NCI-H2227 (cell line): ENCODE data around the gene NOSIP.
"Not testable (repeated sequence)": the region's sequence is repeated elsewhere in the genome, so short reads cannot be mapped to it uniquely, and the experiment has no call there.

Experiments used
- DNase-seq: peaks from one replicate; lab custom pipeline; 2025; ENCODE audit not compliant: unreplicated experiment; lab: John Stamatoyannopoulos, UW

Gene NOSIP, protein sequence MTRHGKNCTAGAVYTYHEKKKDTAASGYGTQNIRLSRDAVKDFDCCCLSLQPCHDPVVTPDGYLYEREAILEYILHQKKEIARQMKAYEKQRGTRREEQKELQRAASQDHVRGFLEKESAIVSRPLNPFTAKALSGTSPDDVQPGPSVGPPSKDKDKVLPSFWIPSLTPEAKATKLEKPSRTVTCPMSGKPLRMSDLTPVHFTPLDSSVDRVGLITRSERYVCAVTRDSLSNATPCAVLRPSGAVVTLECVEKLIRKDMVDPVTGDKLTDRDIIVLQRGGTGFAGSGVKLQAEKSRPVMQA

DNA sequence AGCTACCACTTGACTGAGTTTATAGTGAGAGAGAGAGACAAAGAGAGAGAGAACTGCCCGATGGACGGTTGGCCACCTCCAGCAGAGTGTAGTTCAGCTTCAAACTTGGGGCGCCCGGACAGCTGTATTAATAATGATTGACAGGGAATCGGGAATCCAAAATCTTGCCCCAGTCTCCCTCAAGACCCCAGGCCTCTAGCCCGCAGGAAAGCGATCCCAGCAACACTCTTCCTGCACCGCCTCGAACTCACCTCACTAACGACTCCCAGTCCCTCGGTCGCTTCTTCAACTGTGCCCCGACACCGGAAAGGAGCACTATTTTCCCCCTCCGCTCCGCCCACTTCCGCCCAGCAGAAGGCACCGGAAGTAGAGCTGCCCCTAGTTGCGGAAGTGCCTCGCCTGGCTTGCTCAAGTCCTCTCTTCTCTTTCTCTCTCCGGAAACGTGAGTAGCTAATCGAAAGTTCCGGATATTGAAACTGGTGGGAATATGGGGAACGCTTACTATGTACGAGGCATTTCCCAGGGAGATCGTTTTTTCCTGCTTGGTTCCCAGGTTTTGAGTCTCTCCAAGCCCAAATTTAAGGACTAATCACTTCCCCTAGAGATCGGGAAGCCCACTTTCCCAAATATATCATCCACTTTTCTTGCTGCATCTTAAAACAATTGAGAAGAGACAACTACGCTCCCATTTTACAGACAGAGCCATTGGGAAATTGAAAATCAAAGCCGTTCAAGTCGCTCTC, at the start of gene NOSIP:
Gene NOSIP, minus strand, starts transcription at position 293 of the 743 bp plus-strand sequence. CDS start 19,865 bp downstream, outside the sequence.
- DNase-seq = peak; percentile 95

DNA sequence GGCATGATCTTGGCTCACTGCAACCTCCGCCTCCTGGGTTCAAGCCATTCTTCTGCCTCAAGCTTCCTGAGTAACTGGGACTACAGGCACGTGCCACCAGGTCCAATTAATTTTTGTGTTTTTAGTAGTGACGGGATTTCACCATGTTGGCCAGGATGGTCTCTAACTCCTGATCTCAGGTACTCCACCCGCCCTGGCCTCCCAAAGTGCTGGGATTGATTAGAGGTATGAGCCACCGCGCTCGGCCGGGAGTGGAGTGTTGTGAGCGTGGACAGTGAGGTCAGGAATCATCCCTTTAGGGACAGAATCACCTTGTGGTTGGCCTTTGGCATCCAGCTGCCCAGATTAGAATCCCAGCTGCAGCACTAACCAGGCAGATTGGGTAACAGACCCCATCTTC, 49.3 kb upstream of the NOSIP start:
- no peak for DNase-seq

DNA sequence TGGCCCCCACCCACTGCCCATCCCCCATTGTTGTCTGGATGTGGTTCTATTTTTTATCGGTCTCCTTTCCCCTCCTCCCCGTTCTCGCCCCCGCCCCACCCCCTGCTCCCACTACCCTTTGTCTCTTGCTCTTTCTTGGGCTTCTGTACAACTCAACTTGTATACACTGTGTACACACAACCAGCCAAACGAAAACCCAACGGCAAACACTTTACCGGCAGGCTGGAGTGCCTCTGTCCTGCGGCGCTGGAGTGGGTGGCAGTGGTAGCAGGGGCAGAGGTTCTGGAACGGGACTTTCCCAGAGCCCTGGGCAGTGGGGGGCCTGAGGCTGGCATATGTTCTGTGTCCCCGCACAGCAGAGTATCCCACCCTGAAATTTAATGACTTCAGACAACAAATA, 45.9 kb upstream of the NOSIP start:
- DNase-seq = no peak

DNA sequence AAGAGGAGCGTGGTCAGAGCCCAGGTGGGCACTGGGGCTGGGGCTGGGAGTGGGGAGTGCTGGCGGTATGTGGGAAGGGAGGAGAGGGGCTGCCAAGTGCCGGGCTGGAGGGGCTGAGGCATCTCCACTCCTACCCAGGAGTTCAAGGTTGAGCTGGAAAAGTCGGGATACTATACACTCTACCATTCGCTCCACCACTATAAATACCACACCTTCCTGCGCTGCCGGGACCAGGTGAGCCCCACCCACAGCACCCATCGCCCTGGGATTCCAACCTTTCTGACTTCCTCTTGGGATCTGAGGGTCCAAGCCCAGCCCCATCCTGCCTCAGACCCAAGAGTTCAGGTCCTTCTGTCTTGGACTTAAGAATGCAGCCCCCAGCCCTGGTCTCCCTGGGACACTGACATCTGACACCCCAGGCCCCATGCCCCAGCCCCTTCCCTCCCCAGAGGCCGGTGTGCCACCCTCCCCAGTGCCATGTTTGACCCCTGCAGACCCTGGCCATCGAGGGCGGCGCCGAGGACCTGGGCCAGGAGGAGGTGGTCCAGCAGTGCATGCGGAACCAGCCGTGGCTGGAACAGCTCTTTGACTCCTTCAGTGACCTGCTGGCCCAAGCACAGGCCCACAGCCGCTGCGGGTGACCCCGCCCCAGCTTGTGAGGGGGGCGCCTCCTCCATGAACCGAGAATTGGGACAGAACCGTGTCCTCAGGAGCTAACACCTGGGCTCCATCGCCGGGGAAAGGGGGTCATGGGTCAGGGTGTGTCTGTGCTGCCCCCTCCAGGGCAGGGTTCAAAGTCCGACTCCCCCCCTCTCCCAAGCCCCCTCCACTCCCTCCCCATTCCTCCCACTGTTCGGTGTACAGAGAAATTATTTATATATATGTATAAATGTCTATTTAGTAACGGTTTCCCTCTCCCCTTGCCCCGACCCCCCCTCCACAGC, 44.9 kb upstream of the NOSIP start:
- no peak for DNase-seq

DNA sequence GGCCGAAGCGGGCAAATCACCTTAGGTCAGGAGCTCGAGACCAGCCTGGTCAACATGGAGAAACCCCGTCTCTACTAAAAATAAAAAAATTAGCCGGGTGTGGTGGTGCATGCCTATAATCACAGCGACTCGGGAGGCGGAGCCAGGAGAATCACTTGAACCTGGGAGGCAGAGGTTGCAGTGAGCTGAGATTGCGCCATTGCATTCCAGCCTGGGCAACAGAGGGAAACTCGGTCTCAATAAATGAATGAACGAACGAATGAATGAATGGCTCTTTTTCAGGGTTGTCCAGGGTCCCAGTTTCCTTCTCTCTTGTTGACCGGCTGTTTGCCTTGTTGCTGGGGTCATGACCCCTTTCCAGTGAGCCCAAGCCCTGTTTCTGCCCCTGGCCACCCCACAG, 37.5 kb upstream of the NOSIP start:
- not testable (repeated sequence) for DNase-seq

DNA sequence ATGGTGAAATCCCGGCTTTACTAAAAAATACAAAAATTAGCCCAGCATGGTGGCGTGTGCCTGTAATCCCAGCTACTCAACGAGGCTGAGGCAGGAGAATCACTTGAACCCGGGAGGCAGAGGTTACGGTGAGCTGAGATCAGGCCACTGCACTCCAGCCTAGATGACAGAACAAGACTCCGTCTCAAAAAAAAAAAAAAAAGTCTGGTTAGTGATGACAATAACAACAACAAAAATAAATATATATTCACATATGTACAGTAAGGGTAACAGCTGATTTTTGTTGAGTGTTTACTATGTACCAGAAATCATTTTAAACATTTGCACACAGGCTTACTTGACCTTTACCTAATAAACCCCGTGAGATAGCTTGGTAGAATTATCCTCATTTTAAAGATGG, 36.6 kb upstream of the NOSIP start:
- no peak for DNase-seq

DNA sequence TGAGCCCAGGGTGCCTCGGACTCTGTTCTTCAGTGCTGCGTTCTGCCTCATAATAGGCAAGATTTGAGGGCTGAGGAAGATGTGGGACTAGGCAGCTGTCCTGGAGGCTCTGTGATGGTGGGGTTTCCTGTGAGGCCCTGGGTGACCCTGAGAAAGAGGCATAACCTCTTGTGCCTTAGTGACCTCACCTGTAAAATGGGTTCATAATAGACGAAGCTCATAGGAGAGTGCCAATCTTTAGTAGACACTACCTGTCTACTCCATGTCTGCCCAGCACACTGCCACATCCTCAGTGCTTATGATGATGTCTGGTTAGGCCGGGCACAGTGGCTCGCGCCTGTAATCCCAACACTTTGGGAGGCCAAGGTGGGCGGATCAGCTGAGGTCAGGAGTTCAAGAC, 36.2 kb upstream of the NOSIP start:
- no peak for DNase-seq

DNA sequence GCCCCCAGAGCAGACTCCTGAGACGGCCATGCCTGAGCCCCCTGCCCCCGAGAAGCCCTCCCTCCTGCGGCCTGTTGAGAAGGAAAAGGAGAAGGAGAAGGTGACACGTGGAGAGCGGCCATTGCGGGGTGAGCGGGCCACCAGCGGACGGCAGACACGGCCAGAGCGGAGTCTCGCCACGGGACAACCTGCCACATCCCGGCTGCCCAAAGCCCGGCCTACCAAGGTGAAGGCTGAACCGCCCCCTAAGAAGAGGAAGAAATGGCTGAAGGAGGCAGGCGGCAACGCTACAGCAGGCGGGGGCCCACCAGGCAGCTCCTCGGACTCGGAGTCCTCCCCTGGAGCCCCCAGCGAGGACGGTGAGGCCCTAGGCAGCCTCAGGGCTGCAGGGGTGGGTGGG, 35.5 kb upstream of the NOSIP start:
- DNase-seq = no peak

DNA sequence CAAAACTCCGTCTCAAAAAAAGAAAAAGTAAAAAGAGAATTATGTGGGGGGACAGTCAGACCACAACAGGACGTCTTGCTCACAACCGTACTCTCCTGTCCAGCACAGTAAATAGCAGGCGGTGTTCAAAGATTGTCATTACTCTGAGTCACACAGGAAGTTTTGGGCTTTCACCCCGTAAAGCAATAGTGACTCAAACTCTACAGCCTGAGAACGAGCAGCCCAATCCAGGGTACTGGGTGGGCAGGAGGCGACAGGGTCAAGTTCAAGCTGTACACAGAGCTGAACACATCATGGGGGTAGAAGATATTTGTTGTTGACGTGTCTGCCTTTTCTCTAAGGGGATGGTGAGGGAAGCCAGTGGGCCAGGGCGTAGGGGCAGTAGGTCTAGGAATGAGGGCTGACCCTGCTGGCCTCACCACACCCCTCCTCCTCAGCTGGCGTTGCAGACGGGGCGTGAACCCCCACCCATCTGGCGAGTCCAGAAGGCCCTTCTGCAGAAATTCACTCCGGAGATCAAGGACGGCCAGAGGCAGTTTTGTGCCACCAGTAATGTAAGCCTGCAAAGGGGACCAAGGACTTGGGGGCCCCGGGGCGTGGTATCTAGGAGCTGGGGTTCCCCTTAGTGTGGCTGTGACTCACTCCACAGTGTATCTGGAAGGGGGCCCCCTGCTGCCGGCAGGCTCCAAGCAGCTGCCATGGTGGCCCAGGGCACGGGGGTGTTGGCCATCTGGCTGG, 33.9 kb upstream of the NOSIP start:
- no peak for DNase-seq

DNA sequence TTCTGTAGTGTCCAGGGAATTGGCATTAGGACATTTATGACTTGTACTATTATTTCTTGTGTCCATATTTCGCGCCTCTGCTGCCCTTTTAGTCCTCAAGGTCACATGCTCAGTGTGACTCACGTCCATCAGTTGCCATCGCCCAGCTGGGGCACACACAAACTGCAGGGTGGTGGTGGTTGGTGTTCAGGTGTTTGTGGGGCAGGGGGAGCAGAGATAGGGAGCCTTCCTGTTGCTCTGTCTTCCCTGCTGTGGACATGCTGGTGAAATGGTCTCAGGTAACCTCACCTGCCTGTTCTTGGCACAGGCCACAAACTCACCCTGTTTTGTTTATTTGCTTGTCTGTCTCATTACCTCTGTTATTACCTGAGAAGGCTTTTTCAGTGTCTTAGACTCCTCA, 33.0 kb upstream of the NOSIP start:
- no peak for DNase-seq

DNA sequence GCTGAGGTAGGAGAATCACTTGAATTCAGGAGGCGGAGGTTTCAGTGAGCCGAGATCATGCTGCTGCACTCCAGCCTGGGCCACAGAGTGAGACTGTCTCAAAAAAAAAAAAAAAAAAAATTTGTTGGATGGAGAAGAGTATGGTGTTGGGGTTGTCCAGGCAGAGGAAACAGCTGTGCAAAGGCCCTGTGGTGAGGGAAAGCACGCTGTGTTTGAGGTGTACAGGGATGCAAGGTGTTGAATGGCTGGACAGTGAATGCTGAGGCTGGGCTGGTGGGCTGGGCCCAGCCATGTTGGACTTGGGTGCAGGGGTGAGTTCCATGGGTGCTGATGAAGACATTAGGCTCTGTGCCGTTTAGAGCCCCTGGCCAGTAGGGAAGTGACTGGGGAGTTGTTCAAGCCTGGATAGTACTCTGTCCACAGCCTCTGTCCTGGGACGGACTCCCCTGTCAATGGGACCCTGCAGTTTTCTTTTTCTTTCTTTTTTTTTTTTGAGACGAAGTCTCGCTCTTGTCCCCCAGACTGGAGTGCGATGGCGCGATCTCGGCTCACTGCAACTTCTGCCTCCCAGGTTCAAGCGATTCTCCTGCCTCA, 29.2 kb upstream of the NOSIP start:
- no peak for DNase-seq

DNA sequence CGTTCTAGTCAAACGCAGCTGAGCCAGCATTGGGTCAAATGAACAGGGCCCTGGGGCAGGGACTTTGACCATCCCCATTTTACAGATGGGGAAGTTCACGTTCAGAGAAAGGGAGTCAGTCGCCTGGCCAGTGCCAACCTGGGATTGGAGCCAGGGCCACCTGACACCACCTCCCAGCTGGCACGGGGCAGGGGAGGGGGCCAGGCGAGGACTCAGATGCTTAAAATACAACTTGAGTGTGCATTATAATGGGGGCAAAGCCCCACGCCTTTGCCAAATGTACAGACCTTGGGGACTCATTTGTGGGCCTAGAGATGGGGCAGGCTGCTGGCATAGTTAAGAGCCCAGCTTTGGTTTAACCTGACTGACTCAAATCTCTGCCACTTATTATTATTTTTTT, 25.2 kb upstream of the NOSIP start:
- DNase-seq = no peak

DNA sequence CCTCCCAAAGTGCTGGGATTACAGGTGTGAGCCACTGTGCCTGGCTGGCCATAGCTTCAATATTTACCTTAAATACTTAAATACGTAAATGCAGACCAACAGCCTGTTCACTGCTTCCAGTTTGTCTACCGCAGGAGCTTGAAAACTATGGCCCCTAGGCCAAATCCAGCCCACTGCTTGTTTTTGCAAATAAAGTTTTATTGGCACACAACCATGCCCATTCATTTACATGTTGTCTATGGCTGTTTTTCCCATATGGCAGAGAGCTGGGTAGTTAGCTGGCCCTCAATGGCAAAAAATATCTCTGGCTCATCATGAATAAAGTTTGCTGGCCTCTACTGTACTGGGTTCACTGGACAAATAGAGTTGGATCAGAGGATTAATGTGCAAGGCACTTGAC, 22.4 kb upstream of the NOSIP start:
- DNase-seq = no peak

DNA sequence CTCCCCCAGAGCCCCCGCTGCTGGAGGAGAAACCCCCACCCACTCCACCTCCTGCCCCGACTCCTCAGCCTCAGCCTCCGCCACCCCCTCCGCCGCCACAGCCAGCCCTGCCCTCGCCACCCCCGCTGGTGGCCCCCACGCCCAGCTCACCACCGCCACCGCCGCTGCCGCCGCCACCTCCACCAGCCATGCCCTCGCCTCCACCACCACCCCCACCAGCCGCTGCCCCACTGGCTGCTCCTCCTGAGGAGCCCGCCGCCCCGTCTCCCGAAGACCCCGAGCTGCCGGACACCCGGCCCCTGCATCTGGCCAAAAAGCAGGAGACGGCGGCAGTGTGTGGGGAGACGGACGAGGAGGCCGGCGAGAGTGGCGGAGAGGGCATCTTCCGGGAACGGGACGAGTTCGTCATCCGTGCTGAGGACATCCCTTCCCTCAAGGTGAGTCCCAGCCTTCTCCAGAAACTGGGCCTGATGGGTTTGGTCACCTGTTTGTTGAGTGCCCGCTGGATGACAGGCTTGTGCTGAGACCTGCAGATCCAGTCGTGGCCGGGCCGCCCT, 21.2 kb upstream of the NOSIP start:
- no peak for DNase-seq

DNA sequence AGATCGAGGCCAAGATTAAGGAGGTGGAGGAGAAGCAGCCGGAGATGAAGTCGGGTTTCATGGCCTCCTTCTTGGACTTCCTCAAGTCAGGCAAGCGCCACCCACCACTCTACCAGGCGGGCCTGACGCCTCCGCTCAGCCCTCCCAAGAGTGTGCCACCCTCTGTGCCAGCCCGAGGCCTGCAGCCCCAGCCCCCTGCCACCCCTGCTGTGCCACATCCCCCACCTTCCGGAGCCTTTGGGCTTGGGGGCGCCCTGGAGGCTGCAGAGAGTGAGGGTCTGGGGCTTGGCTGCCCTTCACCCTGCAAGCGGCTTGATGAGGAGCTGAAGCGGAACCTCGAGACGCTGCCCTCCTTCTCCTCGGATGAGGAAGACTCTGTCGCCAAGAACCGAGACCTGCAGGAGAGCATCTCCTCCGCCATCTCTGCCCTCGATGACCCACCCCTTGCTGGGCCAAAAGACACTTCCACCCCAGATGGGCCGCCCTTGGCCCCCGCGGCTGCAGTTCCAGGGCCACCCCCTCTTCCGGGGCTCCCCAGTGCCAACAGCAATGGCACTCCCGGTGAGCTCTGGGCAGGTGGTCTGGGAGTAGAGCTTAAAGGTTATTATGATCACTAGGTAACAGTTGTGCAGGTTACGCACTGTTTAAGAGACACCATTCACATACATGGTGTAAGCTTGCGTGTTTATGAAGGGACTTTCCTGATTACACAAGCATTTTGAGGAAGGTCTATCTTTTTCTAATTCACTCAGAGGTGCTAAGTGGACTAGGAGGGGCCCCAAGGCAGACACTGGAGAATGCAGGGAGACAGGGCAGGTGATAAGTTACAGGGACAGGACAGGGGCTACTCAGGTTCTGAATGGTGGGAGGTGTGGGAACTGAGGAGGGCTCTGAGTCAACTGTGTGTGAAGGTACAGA, 19.3 kb upstream of the NOSIP start:
- DNase-seq = no peak

DNA sequence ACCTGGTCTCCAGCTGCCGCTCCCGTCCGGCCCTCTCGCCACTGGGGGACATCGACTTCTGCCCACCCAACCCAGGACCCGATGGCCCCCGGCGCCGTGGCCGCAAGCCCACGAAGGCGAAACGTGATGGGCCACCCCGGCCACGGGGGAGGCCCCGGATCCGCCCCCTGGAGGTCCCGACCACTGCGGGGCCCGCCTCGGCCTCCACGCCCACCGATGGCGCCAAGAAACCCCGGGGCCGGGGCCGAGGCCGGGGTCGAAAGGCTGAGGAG, 17.3 kb upstream of the NOSIP start:
- no peak for DNase-seq

DNA sequence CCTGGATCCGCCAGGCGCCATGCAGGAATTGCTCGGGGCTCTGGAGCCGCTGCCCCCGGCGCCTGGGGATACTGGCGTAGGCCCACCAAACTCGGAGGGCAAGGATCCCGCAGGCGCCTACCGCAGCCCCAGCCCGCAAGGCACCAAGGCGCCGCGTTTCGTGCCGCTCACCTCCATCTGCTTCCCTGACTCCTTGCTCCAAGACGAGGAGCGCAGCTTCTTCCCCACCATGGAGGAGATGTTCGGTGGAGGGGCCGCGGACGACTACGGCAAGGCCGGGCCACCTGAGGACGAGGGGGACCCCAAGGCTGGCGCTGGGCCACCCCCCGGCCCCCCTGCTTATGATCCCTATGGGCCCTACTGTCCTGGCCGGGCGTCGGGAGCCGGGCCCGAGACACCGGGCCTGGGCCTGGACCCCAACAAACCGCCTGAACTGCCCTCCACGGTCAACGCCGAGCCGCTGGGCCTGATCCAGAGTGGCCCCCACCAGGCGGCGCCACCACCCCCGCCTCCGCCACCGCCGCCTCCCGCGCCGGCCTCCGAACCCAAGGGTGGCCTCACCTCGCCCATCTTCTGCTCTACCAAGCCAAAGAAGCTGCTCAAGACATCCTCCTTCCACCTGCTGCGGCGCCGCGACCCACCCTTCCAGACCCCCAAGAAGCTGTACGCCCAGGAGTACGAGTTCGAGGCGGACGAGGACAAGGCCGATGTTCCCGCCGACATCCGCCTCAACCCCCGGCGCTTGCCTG, 16.8 kb upstream of the NOSIP start:
- DNase-seq = no peak

DNA sequence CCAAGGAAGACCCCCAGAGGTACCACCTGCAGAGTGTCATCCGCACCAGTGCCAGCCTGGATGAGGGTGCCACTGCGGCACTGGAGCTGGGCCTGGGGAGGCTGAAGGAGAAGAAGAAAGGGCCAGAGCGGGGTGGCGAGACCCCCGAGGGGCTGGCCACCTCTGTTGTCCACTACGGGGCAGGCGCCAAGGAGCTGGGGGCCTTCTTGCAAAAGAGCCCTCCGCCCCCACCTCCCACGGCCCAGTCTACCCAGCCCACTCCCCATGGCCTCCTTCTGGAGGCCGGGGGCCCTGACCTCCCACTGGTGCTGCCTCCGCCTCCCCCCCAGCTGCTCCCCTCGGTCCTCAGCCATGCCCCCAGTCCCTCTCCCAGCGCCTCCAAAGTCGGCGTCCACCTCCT, 16.1 kb upstream of the NOSIP start:
- no peak for DNase-seq
